ENCODE measurements around the gene AAGAB. TPM values are rescaled to one million over a fixed set of nuclear protein-coding genes. Genes with fewer than 3 reads are reported as not detected.

Gene AAGAB
- total RNA-seq, 1 experiment from 2014 or later, result 52.0 TPM

DNA sequence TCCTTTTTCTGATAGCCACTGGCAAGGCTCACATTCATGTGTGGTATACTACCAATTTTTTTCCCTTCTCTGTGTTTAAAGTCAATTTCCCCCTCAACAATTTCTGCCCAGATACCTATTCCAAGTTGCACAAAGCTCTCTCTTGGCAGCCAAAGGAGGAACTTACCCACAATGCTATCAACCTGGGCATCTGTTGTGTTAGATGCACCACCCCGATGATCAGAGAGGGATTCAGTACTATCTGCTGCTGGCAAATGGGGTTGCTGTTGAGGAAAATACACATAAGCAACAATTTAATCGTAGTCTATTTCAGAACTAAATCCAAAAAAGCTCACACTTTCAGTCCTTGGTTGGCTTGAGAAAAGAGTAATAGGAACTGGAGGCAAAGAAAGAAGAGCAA is 46.1 kb downstream of the AAGAB start:
- Histone ChIP-seq H4K20me1 (ENCODE audit: insufficient read depth) (no peaks in the 10 kb centered on the region), H3K4me2 (ENCODE audit: low read length) (no peak overlapping the region), H3K4me1 (ENCODE audit: control insufficient read depth in 1 of 2, insufficient read depth in 2 of 2, low read length in 2 of 2) (no peaks in the 10 kb centered on the region), H3K4me3 (replicated peaks in 1 of 2; ENCODE audit: low read depth in 1 of 2, low read length in 2 of 2) (no peak overlapping the region), H3K9me2 (ENCODE audit: insufficient read depth) (no peaks in the 10 kb centered on the region), H3K27me3 (ENCODE audit: insufficient read depth, low read length) (no peaks in the 10 kb centered on the region), H2AFZ (ENCODE audit: low read depth, low read length, poor library complexity, severe bottlenecking) (no peak overlapping the region), H3K9ac (ENCODE audit: low read length) (no peak overlapping the region), H3K79me2 (ENCODE audit: insufficient read depth, low read length) (no peaks in the 10 kb centered on the region), H3K9me3 (ENCODE audit: control insufficient read depth in 1 of 2, insufficient read depth in 1 of 2, low read depth in 1 of 2, low read length in 2 of 2) (no peaks in the 10 kb centered on the region), H3K27ac (ENCODE audit: low read depth, low read length) (no peak overlapping the region), H3K36me3 (ENCODE audit: control insufficient read depth in 1 of 2, insufficient read depth in 2 of 2, low read length in 2 of 2) (peaks cover 5 to 18% of the 10 kb centered on the region in 2 experiments; a peak in 2 of 4 replicates)
- CTCF ChIA-PET, result no interaction called here
- no peak for DNase-seq (ENCODE audit: low read depth, low spot score)
- intact Hi-C loops (cut with micrococcal nuclease), result no loop called here
- TF ChIP-seq CEBPB (IDR thresholded peaks at IDR 0.05; ENCODE audit: low read depth) (no peak), JUND (IDR thresholded peaks at IDR 0.05) (no peak), SIN3A (IDR thresholded peaks at IDR 0.05; ENCODE audit: low read depth) (no peak), CBX3 (IDR thresholded peaks at IDR 0.05; ENCODE audit: low read depth) (no peak), POLR2AphosphoS5 (IDR thresholded peaks at IDR 0.05; ENCODE audit: low read depth, low read length) (no peak), YY1 (IDR thresholded peaks at IDR 0.05; ENCODE audit: extremely low read depth, insufficient replicate concordance, low read depth, low read length) (no peak), SP1 (IDR thresholded peaks at IDR 0.05; ENCODE audit: low read depth) (no peak), FOSL1 (IDR thresholded peaks at IDR 0.05; ENCODE audit: low read depth) (no peak)
- TF ChIP-seq, protein P1, sequence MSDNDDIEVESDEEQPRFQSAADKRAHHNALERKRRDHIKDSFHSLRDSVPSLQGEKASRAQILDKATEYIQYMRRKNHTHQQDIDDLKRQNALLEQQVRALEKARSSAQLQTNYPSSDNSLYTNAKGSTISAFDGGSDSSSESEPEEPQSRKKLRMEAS (IDR thresholded peaks at IDR 0.05), result no peak
- TF ChIP-seq, protein P2, sequence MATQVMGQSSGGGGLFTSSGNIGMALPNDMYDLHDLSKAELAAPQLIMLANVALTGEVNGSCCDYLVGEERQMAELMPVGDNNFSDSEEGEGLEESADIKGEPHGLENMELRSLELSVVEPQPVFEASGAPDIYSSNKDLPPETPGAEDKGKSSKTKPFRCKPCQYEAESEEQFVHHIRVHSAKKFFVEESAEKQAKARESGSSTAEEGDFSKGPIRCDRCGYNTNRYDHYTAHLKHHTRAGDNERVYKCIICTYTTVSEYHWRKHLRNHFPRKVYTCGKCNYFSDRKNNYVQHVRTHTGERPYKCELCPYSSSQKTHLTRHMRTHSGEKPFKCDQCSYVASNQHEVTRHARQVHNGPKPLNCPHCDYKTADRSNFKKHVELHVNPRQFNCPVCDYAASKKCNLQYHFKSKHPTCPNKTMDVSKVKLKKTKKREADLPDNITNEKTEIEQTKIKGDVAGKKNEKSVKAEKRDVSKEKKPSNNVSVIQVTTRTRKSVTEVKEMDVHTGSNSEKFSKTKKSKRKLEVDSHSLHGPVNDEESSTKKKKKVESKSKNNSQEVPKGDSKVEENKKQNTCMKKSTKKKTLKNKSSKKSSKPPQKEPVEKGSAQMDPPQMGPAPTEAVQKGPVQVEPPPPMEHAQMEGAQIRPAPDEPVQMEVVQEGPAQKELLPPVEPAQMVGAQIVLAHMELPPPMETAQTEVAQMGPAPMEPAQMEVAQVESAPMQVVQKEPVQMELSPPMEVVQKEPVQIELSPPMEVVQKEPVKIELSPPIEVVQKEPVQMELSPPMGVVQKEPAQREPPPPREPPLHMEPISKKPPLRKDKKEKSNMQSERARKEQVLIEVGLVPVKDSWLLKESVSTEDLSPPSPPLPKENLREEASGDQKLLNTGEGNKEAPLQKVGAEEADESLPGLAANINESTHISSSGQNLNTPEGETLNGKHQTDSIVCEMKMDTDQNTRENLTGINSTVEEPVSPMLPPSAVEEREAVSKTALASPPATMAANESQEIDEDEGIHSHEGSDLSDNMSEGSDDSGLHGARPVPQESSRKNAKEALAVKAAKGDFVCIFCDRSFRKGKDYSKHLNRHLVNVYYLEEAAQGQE (IDR thresholded peaks at IDR 0.05; ENCODE audit: low read depth), result no peak
- TF ChIP-seq, protein P3, sequence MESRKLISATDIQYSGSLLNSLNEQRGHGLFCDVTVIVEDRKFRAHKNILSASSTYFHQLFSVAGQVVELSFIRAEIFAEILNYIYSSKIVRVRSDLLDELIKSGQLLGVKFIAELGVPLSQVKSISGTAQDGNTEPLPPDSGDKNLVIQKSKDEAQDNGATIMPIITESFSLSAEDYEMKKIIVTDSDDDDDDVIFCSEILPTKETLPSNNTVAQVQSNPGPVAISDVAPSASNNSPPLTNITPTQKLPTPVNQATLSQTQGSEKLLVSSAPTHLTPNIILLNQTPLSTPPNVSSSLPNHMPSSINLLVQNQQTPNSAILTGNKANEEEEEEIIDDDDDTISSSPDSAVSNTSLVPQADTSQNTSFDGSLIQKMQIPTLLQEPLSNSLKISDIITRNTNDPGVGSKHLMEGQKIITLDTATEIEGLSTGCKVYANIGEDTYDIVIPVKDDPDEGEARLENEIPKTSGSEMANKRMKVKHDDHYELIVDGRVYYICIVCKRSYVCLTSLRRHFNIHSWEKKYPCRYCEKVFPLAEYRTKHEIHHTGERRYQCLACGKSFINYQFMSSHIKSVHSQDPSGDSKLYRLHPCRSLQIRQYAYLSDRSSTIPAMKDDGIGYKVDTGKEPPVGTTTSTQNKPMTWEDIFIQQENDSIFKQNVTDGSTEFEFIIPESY (IDR thresholded peaks at IDR 0.05; ENCODE audit: extremely low read depth, insufficient replicate concordance, low read length), result no peak
- RAD21 ChIA-PET (ENCODE audit: low non-redundant PET in 1 of 2, low total read pairs in 2 of 2, uncharacterized antibody in 2 of 2, unreplicated experiment in 2 of 2), result no interaction called here
- ATAC-seq, result no peak
- BruUV-seq (replicated peaks), result no TSS peak
- POLR2A ChIA-PET, result no interaction called here

All from HCT116 (cell line).